Naive thymus-derived CD4-positive, alpha-beta T cell (primary cell): Measurements from ENCODE around the gene C1orf210. TPM values are rescaled to one million over a fixed set of nuclear protein-coding genes. Genes with fewer than 3 reads are reported as not detected.

Experiments
- ATAC-seq: fragments of 150-1000 bp; cut with Tn5 transposase; 2 replicates; pipeline ENCODE4 v1.10.0; 2021; ENCODE audit warnings: mild to moderate bottlenecking, moderate library complexity
- CTCF ChIA-PET: fragments of 350-600 bp; sonication (Branson Sonifier 250); formaldehyde crosslinking; loops from one replicate; lab custom pipeline; 2021; ENCODE audit warnings: antibody characterized with exemption; lab: Charles Lee
- POLR2A ChIA-PET: fragments of 350-600 bp; sonication (Branson Sonifier 250); formaldehyde crosslinking; loops from one replicate; lab custom pipeline; 2021; ENCODE audit warnings: antibody characterized with exemption, inconsistent platforms; lab: Charles Lee
- DNase-seq, 9 donors: peaks; one replicate each; pipeline versions ENCODE4 v3.0.0 to v3.0.0-alpha.2; 2020 to 2022; ENCODE audit warnings: mixed read lengths in 1 of 9
- H3K27ac ChIP-seq: one replicate; pipeline ENCODE4 v1.7.0; 2013; ENCODE audit warnings: mild to moderate bottlenecking, low read depth, low read length, moderate library complexity
- H3K27me3 ChIP-seq, 2 donors: one replicate each; pipeline ENCODE4 v1.7.0; 2013; ENCODE audit warnings: low read length in 2 of 2, mild to moderate bottlenecking in 2 of 2, moderate library complexity in 2 of 2; ENCODE audit not compliant: control insufficient read depth in 2 of 2, insufficient read depth in 2 of 2
- H3K36me3 ChIP-seq, 3 experiments: 1 replicate in 2 of 3; 2 replicates in 1 of 3; pipeline ENCODE4 v1.7.0; 2013; ENCODE audit warnings: low read length in 3 of 3, mild to moderate bottlenecking in 3 of 3, moderate library complexity in 1 of 3; ENCODE audit not compliant: insufficient read depth in 3 of 3, control insufficient read depth in 2 of 3
- H3K4me1 ChIP-seq, 2 donors: one replicate each; pipeline ENCODE4 v1.7.0; 2013; ENCODE audit warnings: low read length in 2 of 2, mild to moderate bottlenecking in 2 of 2, moderate library complexity in 1 of 2; ENCODE audit not compliant: control insufficient read depth in 2 of 2, insufficient read depth in 2 of 2
- H3K4me3 ChIP-seq: 2 replicates; pipeline ENCODE4 v1.7.0; 2013; ENCODE audit warnings: mild to moderate bottlenecking, low read length
- H3K9me3 ChIP-seq, 3 experiments: 1 replicate in 2 of 3; 2 replicates in 1 of 3; pipeline ENCODE4 v1.7.0; 2013; ENCODE audit warnings: low read length in 3 of 3; ENCODE audit not compliant: control insufficient read depth in 2 of 3
- H3K27ac Mint-ChIP-seq, 9 donors: one replicate each; pipeline ENCODE4 v1.8.0; 2020 to 2022; ENCODE audit warnings: mixed read lengths in 9 of 9, mild to moderate bottlenecking in 8 of 9, moderate library complexity in 5 of 9, inconsistent platforms in 2 of 9
- H3K27me3 Mint-ChIP-seq, 5 donors: one replicate each; pipeline ENCODE4 v1.8.0; 2021 to 2022; ENCODE audit warnings: mixed read lengths in 5 of 5, mild to moderate bottlenecking in 1 of 5
- H3K36me3 Mint-ChIP-seq, 5 donors: one replicate each; pipeline ENCODE4 v1.8.0; 2020 to 2022; ENCODE audit warnings: mixed read lengths in 5 of 5, mild to moderate bottlenecking in 3 of 5, inconsistent platforms in 1 of 5
- H3K4me1 Mint-ChIP-seq, 7 donors: one replicate each; pipeline ENCODE4 v1.8.0; 2020 to 2022; ENCODE audit warnings: mixed read lengths in 7 of 7, mild to moderate bottlenecking in 3 of 7, inconsistent platforms in 1 of 7
- H3K4me3 Mint-ChIP-seq, 10 donors: one replicate each; pipeline ENCODE4 v1.8.0; 2020 to 2022; ENCODE audit warnings: mild to moderate bottlenecking in 10 of 10, mixed read lengths in 10 of 10, moderate library complexity in 6 of 10, inconsistent platforms in 2 of 10
- H3K9me3 Mint-ChIP-seq, 11 donors: one replicate each; pipeline ENCODE4 v1.8.0; 2020 to 2022; ENCODE audit warnings: mixed read lengths in 11 of 11, mild to moderate bottlenecking in 4 of 11, inconsistent platforms in 1 of 11, moderate library complexity in 1 of 11
- intact Hi-C, 2 donors: fragments of 100-400 bp; cut with micrococcal nuclease; formaldehyde crosslinking; loops; one replicate each; pipeline ENCODE4 v1.15.1; 2023
- polyA plus RNA-seq, 2 donors: library from polyadenylated mRNA; unstranded; fragments of 300-500 nt; fragmentation: Illumina TruSeq; gene quantifications; one replicate each; pipeline ENCODE4 v1.2.3, GENCODE V29; 2021
- total RNA-seq, 6 experiments: library from RNA in 5 of 6; stranded (reverse) in 5 of 6; gene quantifications; 1 replicate in 5 of 6; 2 replicates in 1 of 6; pipeline ENCODE4 v1.2.3 and lab custom pipeline; 2021 to 2026

The C1orf210 gene
- total and polyA plus RNA-seq, 7 experiments from 2014 or later, result not detected

- H3K27me3 Mint-ChIP-seq, result peaks cover 0 to 21% (median 0%) of the 10 kb centered on the region in 5 donors
- H3K4me3 ChIP-seq, result no peak overlapping the region
- H3K36me3 Mint-ChIP-seq, result no peaks in the 10 kb centered on the region
- peak overlapping the region in 1 of 9 donors; percentile 46 for H3K27ac Mint-ChIP-seq
- no peak overlapping the region for H3K4me3 Mint-ChIP-seq
- no peak for DNase-seq
- POLR2A ChIA-PET, result interaction anchor here (0.6 kb wide), 1 partner anchor 437 kb away, joined by 3 read pairs; no protein-coding TSS in a partner anchor
- no peak overlapping the region for H3K27ac ChIP-seq
- no peaks in the 10 kb centered on the region for H3K4me1 Mint-ChIP-seq
- H3K9me3 ChIP-seq, result no peaks in the 10 kb centered on the region
- ATAC-seq, result no peak
- H3K27me3 ChIP-seq, result no peaks in the 10 kb centered on the region
- H3K36me3 ChIP-seq, result no peaks in the 10 kb centered on the region
- CTCF ChIA-PET, result no interaction called here
- no peaks in the 10 kb centered on the region for H3K4me1 ChIP-seq
- peaks cover 0 to 5% (median 0%) of the 10 kb centered on the region in 11 donors for H3K9me3 Mint-ChIP-seq
- intact Hi-C loops, result no loop called here
Observed at GRCh38 chr1:43253173-43253572, 32.2 kb downstream of the C1orf210 start.

- ATAC-seq, result no peak
- H3K27me3 ChIP-seq, result no peaks in the 10 kb centered on the region
- ChIA-PET POLR2A (no interaction called here), CTCF (no interaction called here)
- H3K4me1 ChIP-seq, result no peaks in the 10 kb centered on the region
- no peak for DNase-seq
- H3K27me3 Mint-ChIP-seq, result peaks cover 0 to 22% (median 0%) of the 10 kb centered on the region in 5 donors
- no peaks in the 10 kb centered on the region for H3K36me3 Mint-ChIP-seq
- H3K4me3 Mint-ChIP-seq, result no peak overlapping the region
- H3K27ac Mint-ChIP-seq, result no peak overlapping the region
- no peaks in the 10 kb centered on the region for H3K9me3 ChIP-seq
- H3K4me3 ChIP-seq, result no peak overlapping the region
- no peaks in the 10 kb centered on the region for H3K36me3 ChIP-seq
- no peak overlapping the region for H3K27ac ChIP-seq
- intact Hi-C loops, result no loop called here
- H3K4me1 Mint-ChIP-seq, result no peaks in the 10 kb centered on the region
- peaks cover 0 to 2% (median 0%) of the 10 kb centered on the region in 11 donors for H3K9me3 Mint-ChIP-seq
Observed at GRCh38 chr1:43252225-43252624, 33.2 kb downstream of the C1orf210 start.

DNA sequence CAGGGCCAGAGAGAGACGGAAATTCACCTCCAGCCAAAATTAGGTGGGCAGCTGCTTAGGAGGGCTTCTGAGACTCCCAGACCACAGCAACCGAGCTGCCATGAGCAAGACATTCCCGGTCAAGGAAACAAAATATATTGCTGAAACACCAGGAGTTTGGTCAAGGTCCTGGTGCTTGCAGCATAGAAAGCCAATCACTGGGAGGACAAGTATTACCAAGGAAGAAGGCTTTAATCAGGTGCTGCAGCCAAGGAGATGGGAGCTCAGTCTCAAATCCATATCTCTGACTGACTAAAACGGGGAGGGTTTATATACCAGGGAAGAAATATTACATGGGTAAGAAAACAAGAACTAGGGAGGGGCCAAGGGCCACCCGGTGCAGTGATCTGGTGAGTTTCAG, 34.4 kb downstream of the C1orf210 start:
- Histone ChIP-seq H3K9me3 (no peaks in the 10 kb centered on the region), H3K4me3 (no peak overlapping the region), H3K36me3 (no peaks in the 10 kb centered on the region), H3K27ac (no peak overlapping the region), H3K27me3 (no peaks in the 10 kb centered on the region), H3K4me1 (no peaks in the 10 kb centered on the region)
- Mint-ChIP-seq H3K4me1 (no peaks in the 10 kb centered on the region), H3K9me3 (peaks cover 0 to 6% (median 0%) of the 10 kb centered on the region in 11 donors), H3K27me3 (peaks cover 0 to 29% (median 0%) of the 10 kb centered on the region in 5 donors), H3K36me3 (peaks cover 0 to 3% (median 0%) of the 10 kb centered on the region in 5 donors), H3K4me3 (no peak overlapping the region), H3K27ac (no peak overlapping the region)
- ChIA-PET POLR2A (no interaction called here), CTCF (no interaction called here)
- ATAC-seq (no peak), DNase-seq (no peak)
- intact Hi-C loops, result no loop called here

DNA sequence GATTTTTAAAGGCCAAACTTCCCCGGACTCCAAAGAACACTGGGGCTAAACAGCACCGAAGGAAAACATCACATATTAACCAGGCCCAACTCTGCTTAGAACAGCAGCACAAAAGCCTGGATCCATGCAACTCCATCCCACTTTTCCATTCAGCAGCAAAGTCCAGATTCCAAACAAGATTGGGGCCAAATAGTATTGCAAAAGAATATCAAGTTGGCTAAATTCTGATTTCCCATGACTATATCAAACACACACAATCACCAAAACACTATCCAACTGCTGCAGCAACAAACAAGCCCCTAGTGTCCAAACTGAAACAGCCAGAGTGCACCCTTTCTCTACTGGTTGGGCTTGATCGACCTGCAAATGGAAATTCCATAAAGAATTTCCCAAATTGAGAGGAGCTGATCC, 35.0 kb downstream of the C1orf210 start:
- H3K9me3 ChIP-seq, result no peaks in the 10 kb centered on the region
- ATAC-seq (no peak), DNase-seq (no peak)
- intact Hi-C loops, result no loop called here
- peaks cover 0 to 3% (median 0%) of the 10 kb centered on the region in 5 donors for H3K36me3 Mint-ChIP-seq
- CTCF ChIA-PET, result no interaction called here
- no peak overlapping the region for H3K27ac ChIP-seq
- POLR2A ChIA-PET, result no interaction called here
- H3K4me1 Mint-ChIP-seq, result no peaks in the 10 kb centered on the region
- no peaks in the 10 kb centered on the region for H3K4me1 ChIP-seq
- H3K9me3 Mint-ChIP-seq, result peaks cover 0 to 6% (median 0%) of the 10 kb centered on the region in 11 donors
- no peaks in the 10 kb centered on the region for H3K27me3 ChIP-seq
- H3K4me3 Mint-ChIP-seq, result no peak overlapping the region
- H3K27me3 Mint-ChIP-seq, result peaks cover 0 to 33% (median 0%) of the 10 kb centered on the region in 5 donors
- no peak overlapping the region for H3K27ac Mint-ChIP-seq
- no peak overlapping the region for H3K4me3 ChIP-seq
- no peaks in the 10 kb centered on the region for H3K36me3 ChIP-seq

DNA sequence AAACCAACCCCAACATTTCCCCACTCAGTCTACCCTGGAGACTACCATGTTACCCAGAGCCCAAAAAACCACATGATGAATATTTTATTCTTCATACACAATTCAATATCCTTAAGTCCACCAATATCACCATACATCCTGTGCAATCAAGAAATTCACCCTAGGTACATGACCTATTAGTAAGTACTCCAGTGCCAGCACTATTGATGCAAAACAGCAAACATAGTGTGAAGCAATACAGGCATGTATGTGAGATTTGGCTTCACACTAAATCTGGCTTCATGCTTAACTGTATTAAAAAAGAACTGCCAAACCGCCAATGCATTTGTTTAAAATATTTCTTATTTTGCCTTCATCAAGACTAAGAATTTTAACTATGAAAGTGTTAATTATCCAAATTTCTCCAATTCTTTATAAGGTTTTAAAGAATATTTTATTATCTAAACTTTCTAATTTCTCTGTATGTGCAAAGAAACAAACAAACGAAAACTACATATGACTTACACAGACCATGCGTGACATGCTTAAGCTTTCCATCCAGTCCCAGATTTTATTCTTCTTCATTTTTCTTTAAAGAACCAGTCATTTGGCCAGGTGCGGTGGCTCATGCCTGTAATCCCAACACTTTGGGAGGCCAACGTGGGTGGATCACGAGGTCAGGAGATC, 38.0 kb downstream of the C1orf210 start:
- no peaks in the 10 kb centered on the region for H3K27me3 ChIP-seq
- no peaks in the 10 kb centered on the region for H3K4me1 ChIP-seq
- Mint-ChIP-seq H3K27ac (no peak overlapping the region), H3K4me3 (no peak overlapping the region), H3K9me3 (peaks cover 0 to 6% (median 0%) of the 10 kb centered on the region in 11 donors), H3K27me3 (peaks cover 0 to 25% (median 0%) of the 10 kb centered on the region in 5 donors), H3K4me1 (no peaks in the 10 kb centered on the region), H3K36me3 (peaks cover 0 to 3% (median 0%) of the 10 kb centered on the region in 5 donors)
- H3K36me3 ChIP-seq, result no peaks in the 10 kb centered on the region
- DNase-seq (no peak), ATAC-seq (no peak)
- intact Hi-C loops, result no loop called here
- POLR2A ChIA-PET, result no interaction called here
- CTCF ChIA-PET, result no interaction called here
- H3K9me3 ChIP-seq, result no peaks in the 10 kb centered on the region
- H3K4me3 ChIP-seq, result no peak overlapping the region
- no peak overlapping the region for H3K27ac ChIP-seq

DNA sequence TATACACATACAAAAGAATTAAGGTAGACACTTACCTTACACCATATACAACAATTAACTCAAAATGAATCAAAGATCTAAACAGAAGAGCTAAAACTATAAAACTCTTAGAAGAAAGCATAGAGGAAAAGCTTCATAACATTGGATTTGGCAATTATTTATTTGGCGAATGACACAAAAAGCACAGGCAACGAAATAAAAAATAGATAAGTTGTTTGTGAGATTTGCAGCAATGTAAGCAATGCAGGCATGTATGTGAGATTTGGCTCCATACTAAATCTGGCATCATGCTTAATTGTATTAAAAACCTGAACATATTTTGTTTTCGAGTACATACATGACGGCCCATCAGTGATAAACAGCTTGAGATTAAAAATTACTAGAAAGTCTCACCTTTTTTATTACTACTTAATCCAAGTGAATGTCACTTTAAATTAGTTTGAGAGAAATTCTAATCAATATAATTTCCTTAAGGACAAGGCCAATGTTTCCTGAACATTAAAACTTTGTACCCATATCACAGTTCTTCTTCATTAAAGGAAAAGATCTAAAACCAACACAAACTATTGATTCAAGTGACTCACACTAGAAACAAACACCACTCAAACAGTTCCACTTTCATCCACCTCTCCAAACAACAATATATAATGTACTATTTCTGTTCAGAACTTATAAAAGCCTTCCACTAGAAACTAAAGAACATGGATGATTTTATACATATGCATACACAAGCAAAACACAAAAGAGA, 38.7 kb downstream of the C1orf210 start:
- CTCF ChIA-PET, result interaction anchor here (0.6 kb wide), 2 partner anchors 583 to 1322 kb away, joined by 3 read pairs; no protein-coding TSS in a partner anchor
- ATAC-seq (no peak), DNase-seq (no peak)
- no peaks in the 10 kb centered on the region for H3K4me1 ChIP-seq
- intact Hi-C loops, result no loop called here
- H3K4me1 Mint-ChIP-seq, result no peaks in the 10 kb centered on the region
- no peak overlapping the region for H3K4me3 Mint-ChIP-seq
- POLR2A ChIA-PET, result no interaction called here
- H3K9me3 Mint-ChIP-seq, result peaks cover 0 to 6% (median 0%) of the 10 kb centered on the region in 11 donors
- no peak overlapping the region for H3K27ac Mint-ChIP-seq
- no peak overlapping the region for H3K4me3 ChIP-seq
- H3K36me3 ChIP-seq, result no peaks in the 10 kb centered on the region
- H3K36me3 Mint-ChIP-seq, result peaks cover 0 to 3% (median 0%) of the 10 kb centered on the region in 5 donors
- H3K9me3 ChIP-seq, result no peaks in the 10 kb centered on the region
- H3K27ac ChIP-seq, result no peak overlapping the region
- H3K27me3 ChIP-seq, result no peaks in the 10 kb centered on the region
- H3K27me3 Mint-ChIP-seq, result peaks cover 0 to 21% (median 0%) of the 10 kb centered on the region in 5 donors
